ENCODE data around the gene EGFL6. TPM values are rescaled to one million over a fixed set of nuclear protein-coding genes. Genes with fewer than 3 reads are reported as not detected.
"Not testable (repeated sequence)": the region's sequence is repeated elsewhere in the genome, so short reads cannot be mapped to it uniquely, and the experiment has no call there.

The EGFL6 gene
- total RNA-seq, 1 experiment from 2014 or later = not detected

GRCh38 chrX:13587786-13588477 is 18.5 kb downstream of the EGFL6 start:
- DNase-seq (ENCODE audit: extremely low read depth, low read depth) = no peak

DNA sequence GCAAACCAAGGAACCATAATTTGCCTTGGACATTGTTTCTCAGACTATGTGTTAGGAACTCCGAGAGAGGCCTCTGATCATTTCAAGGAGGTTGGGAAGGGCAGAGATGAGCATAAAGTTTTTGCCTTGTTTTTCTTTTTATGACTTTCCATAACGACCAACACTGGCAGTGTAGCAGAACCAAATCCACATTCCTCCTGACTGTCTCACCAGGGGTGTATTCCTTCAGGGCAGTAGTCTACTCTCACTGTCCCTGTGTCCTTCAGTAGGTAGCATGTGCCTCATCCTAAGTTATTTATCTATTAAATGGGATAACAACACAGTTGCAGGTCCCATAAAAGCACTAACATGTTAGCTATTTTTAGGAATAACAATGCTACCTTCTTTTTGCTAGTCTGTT is 20.8 kb downstream of the EGFL6 start:
- no peak for DNase-seq (ENCODE audit: extremely low read depth, low read depth)

DNA sequence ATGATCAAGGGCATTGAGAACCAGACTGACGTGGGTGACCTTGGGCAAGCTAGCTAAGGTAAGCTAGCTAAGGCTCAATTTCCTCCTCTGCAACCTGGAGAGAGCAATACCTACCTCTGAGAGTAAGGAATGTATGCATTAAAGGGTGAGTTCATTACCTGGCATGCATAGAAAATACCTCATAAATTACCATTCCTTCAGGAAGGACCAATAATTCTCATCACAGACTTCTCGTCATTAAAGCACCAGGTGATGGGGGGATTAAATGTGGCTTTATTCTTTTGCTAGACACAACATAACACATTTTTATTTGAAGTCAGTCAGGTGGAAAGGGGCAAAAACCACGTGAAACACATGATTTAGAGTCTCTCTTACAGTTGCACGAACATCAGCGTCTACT is 21.5 kb downstream of the EGFL6 start:
- no peak for DNase-seq (ENCODE audit: extremely low read depth, low read depth)

- DNase-seq (ENCODE audit: extremely low read depth, low read depth) = no peak
These were observed 28.5 kb downstream of the EGFL6 start for GRCh38 chrX:13597874-13598273.

GRCh38 chrX:13598877-13599276 is 29.5 kb downstream of the EGFL6 start:
- DNase-seq (ENCODE audit: extremely low read depth, low read depth) = no peak

- DNase-seq (ENCODE audit: extremely low read depth, low read depth) = no peak
These were observed 30.1 kb downstream of the EGFL6 start for GRCh38 chrX:13599491-13599890.

DNA sequence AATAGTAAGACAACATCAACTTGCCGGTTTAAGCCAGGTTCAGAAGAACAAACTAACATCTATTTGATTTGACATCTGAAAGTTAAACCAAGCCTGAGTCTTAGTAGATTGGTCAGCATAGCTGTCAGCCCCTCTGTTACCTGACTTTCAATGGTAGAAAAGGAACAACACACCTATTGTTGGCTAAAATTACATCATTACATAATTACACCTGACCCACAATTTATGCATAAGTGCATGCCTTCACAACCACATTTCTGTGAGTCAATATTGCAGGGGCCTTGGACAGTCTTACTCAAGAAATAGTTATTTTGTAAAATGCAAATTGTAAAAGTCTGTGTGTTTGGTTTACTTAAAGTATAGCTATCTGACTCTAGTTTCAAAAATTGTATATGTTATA is 36.2 kb downstream of the EGFL6 start:
- DNase-seq (ENCODE audit: extremely low read depth, low read depth) = no peak

- no peak for DNase-seq (ENCODE audit: extremely low read depth, low read depth)
These were observed 38.1 kb downstream of the EGFL6 start for GRCh38 chrX:13607331-13607995.

DNA sequence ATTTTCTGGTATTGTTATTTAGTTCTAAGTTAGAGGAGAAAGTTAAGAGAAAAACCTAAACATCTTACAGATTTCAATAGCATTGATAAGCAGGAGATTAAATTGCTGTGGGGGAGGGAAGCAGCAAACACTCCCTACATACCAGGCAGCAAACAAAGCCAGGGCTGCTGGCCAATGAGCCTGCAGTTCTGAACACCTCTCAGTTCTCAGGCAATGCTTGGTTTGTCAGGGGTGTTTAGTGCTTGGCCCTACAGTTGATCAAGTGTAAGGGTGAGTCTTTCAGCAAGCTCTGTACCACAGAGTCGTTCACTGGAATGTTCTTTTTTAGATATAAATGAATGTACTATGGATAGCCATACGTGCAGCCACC is 38.6 kb downstream of the EGFL6 start:
- DNase-seq (ENCODE audit: extremely low read depth, low read depth) = no peak

GRCh38 chrX:13614154-13614553 is 44.8 kb downstream of the EGFL6 start:
- no peak for DNase-seq (ENCODE audit: extremely low read depth, low read depth)

DNA sequence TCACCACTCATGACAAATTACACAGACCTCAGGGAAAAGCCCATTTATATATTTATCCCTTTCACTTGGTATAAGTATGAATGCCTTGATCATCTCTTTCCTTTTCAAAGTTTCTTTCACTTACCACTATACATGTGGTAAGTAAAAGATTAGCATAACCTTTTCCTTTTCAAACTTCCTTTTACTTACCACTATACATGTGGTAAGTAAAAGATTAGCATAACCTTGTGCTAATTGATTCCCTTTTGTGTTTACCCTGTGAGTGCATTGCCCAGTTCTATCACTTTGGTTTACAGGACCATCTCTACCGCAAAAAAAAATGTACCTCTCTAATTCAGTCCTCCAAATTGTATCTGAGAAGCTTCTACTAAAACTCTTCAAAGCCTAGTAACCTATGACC is 50.8 kb downstream of the EGFL6 start:
- DNase-seq (ENCODE audit: extremely low read depth, low read depth) = no peak

- no peak for DNase-seq (ENCODE audit: extremely low read depth, low read depth)
These were observed 53.1 kb downstream of the EGFL6 start for GRCh38 chrX:13622401-13622964.

DNA sequence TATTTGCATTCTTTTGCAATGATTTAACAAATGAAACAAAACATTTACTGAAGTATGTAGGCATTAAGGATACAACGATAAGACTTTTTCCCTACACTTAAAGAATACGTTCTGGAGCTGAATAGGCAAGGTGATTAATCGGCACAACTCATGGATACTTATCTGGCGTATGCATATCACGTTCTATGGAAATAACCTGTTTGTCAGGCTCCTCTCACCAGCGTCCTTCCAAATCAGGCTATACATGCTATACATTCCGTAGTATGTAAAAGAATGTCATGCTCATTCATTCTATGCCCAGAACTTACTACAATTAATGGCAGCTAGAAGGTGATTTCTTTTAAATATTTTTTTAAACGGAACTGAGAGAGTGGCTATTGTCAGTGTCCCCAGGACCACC is 57.9 kb downstream of the EGFL6 start:
- no peak for DNase-seq (ENCODE audit: extremely low read depth, low read depth)

DNA sequence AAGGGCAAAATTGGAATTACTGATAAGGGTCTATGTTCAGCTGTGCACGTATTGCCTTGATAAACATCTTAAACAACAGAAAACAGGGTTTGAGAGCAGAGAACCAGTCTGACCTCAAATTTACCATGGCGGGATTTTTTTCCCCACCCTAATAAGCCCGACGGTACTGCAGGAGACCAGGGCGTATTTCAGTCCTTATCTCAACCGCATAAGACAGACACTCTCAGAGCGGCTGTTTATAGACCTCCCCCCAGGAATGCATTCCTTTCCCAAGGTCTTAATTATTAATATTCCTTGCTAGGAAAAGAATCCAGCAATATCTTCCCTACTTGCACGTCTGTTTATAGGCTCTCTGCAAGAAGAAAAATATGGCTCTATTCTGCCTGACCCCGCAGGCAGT is 67.8 kb downstream of the EGFL6 start:
- DNase-seq (ENCODE audit: extremely low read depth, low read depth) = not testable (repeated sequence)

DNA sequence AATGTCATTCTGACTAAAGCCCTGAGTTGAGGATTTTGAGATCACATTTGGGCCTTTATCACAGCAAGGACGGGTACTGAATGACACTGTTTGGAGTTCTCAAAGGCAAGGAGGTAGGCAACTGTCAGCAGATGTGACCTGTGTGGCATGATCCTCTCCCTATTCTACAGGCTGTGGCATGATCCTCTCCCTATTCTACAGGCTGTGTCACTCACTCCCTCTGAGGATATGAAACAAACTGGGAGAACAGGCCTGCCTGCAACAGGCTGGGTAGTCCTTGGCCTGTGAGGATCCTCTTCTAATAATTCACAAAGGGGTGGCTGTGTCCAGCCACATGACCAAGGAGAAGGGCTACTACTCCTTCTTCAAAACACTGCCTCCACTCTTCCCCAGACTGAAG is 68.6 kb downstream of the EGFL6 start:
- no peak for DNase-seq (ENCODE audit: extremely low read depth, low read depth)

DNA sequence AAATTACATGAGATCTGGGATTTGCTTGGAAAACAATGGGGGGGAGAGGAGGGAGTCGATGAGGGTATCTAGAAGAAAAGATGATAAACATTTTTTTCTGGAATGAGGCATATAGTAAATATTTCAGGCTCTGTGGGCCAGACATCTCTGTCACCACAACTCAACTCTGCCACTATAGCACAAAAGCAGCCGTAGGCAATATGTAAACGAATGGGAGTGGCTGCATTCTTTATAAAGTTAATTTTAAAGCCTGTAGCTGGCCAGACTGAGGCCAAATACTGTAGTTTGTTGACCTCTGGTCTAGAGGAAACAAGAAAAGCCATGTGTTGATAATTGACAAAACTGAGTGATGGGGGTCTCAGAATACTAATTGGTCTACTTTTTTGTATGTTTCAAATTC is 69.4 kb downstream of the EGFL6 start:
- DNase-seq (ENCODE audit: extremely low read depth, low read depth) = no peak

DNA sequence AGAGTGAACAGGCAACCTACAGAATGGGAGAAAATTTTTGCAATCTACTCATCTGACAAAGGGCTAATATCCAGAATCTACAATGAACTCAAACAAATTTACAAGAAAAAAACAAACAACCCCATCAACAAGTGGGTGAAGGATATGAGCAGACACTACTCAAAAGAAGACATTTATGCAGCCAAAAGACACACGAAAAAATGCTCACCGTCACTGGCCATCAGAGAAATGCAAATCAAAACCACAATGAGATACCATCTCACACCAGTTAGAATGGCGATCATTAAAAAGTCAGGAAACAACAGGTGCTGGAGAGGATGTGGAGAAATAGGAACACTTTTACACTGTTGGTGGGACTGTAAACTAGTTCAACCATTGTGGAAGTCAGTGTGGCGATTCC is 72.3 kb downstream of the EGFL6 start:
- not testable (repeated sequence) for DNase-seq (ENCODE audit: extremely low read depth, low read depth)

DNA sequence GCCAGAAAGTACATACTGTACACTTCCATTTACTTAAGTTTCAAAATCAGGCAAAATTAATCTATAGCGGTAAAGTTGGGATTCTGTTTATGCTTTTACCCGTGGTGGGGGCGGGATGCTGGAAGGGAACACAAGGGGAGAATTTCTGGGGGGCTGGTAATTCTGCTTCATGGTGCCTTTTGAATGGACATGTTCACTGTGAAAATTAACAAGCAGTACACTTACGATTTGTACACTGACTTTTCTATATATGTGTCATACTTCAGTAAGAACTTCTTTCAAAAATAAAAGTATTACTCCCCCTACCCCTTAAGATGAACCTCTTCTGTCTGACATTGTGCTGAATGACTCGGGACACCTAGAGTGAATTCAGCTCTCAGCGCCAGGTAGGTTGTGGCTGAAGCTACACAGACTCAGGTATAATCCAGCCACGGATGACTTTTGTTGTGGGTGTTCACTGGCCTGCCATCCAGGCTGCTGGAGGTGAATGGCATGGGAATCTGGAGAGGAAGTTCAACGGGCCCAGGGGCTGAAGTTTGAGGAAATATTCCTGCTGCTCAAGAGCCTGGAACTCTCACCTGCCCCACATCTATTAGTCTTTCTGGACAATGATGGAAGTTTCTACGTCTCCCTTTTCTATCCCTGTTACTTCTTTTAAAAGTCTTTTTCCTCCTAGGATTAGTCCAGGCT is 76.2 kb downstream of the EGFL6 start:
- DNase-seq (ENCODE audit: extremely low read depth, low read depth) = no peak

DNA sequence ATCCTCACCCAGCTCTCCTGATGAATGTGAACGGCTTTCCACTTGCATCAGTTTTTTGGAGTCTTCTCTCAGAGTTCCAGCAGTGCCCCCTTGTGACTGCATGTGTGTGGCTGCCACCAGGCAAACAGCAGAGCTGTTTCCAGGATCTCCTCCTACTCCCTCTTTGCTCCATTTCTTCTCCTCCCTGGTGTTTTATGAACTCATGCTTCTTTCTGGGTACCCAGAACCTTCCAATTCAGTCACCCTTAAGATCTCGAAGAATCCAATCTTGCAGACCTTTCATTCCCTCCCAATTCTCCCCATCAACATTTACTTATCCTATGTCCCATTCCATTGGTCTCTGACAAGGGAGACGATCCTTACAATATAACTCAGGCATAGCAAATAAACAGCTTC is 76.8 kb downstream of the EGFL6 start:
- peak; percentile 69 for DNase-seq (ENCODE audit: extremely low read depth, low read depth)

GRCh38 chrX:13647709-13648212 is 78.4 kb downstream of the EGFL6 start:
- peak; percentile 36 for DNase-seq (ENCODE audit: extremely low read depth, low read depth)

DNA sequence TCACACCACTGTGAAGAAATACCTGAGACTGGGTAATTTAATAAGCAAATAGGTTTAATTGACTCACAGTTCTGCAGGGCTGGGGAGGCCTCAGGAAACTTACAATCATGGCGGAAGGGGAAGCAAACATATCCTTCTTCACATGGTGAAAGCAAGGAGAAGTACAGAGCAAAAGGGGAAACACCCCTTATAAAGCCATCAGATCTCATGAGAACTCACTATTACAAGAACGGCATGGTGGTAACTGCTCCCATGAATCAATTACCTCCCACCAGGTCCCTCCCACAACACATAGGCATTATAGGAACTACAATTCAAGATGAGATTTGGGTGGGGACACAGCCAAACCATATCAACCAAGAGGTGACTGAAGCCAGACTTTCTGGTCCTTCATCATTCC is 78.9 kb downstream of the EGFL6 start:
- DNase-seq (ENCODE audit: extremely low read depth, low read depth) = not testable (repeated sequence)

- no peak for DNase-seq (ENCODE audit: extremely low read depth, low read depth)
These were observed 80.4 kb downstream of the EGFL6 start for GRCh38 chrX:13649838-13650237.
